GM19452 (cell line): ENCODE measurements around the gene IRF8.
"Not testable (repeated sequence)": the region's sequence is repeated elsewhere in the genome, so short reads cannot be mapped to it uniquely, and the experiment has no call there.

Experiments used
- ATAC-seq: cut with Tn5 transposase; IDR thresholded peaks from one replicate; pipeline ENCODE4 v1.9.1; 2021; ENCODE audit not compliant: unreplicated experiment

Gene IRF8

DNA sequence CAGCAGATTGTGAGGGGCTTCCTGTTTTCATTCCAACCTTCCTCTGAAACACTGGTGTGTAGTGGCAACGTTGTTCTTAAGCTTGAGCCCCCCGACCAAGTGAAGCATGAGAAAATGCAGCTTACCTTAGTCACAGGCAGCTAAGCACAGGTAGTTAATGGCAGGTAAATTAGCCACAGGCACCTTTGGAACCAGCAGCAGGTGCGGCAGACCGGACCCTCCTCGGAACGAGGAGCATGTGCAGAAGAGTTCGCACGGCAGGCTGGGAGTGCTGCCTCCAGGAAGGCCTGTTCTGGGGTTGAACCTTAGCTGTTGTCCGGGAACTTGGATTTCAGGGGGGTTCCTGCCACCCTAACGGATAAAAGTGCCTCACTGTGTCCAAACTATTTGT is 7.2 kb upstream of the IRF8 start:
- ATAC-seq, result no peak

- no peak for ATAC-seq
Measured at GRCh38 chr16:85892760-85893159, 6.2 kb upstream of the IRF8 start.

GRCh38 chr16:85894266-85894665 is 4.7 kb upstream of the IRF8 start:
- ATAC-seq, result no peak

DNA sequence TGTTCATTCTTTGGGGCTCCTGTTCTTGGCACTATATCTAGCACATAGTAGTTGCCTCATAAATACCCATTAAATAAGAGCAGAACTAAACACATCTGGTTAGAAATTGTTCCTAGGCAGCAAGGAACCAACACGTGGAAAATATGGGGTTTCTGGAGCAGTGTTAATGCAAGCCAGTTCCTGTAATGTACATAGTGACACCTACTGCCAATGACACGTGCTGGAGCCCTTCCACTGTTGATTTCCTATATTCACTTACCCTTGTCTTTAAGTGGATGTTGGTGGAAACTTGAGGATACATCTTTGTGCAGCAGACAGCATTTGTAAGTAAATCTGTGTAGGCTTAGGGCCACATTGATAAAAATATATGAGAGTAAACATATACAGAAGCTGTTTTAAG is 1.6 kb upstream of the IRF8 start:
- ATAC-seq, result no peak

- no peak for ATAC-seq
Measured at GRCh38 chr16:85899444-85899843, 482 bp downstream of the IRF8 start.

DNA sequence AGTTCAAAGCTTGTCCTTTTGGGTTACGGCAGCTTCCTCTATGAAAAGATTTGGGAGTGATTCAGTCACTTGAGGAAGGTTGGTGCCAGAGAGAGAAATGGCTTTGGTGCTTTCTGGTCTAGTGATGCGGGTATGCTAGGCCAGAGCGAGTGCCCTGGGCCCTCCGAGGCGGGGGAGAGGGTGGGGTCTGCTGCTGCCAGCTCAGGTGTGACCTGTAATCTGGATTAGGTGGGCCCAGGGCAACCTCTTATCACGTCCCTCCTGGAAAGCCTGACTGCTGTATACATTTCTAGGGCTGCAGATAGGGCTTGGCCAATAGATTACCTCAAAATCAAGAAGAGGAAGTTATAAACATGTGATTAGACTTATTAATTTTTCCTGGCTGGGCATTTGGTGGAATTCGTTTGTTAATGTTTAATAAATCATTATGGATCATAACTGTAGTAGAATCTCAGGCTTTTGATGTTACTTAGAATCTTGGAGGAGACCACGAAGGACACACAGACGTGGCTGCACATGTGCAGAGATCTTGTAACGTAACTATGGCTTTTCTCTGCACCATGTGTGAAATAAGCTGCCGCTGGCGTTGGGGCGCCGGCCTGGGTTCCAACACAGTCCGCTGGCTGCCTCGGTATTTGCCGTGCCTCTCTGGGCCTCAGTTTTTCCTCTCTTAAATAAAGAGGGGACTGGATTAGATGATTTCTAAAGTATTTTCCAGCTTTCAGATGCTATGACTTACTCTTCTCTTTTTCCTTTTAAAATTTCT is 1.2 kb downstream of the IRF8 start:
- ATAC-seq, result no peak

- no peak for ATAC-seq
Measured at GRCh38 chr16:85901110-85901509, 2.1 kb downstream of the IRF8 start.

DNA sequence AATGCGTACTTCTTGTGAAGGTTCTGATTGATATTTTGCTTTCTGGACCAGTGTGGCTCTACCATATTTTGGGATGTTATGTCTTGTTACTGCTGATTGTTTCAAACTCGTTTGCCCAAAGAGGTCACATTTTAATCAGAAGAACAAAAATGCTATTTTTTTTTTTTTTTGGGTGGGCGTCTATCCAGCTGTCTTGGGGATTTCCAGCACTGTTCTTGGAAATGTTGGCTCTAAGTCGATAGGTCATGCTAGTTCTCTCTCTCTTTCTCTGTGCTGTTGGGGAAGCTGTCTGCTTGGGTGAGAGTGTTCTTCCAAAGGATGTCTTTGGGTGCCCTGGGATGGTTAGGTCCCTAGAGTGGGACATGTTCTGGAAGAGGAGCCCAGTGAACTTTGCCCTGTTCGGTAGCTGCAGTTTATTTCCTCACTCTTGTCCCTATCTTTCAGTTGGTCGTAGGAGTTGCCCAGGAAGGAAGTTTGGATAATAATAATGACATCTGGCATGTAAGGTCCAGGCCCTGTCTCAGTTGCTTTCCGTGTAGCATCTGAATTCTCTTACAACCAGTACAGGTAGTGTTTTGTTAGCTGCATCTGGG is 2.9 kb downstream of the IRF8 start:
- no peak for ATAC-seq

- peak; percentile 60 for ATAC-seq
Measured at GRCh38 chr16:85902366-85903155, 3.6 kb downstream of the IRF8 start.

GRCh38 chr16:85903559-85903958 is 4.6 kb downstream of the IRF8 start:
- ATAC-seq, result no peak

GRCh38 chr16:85905110-85906095 is 6.4 kb downstream of the IRF8 start:
- no peak for ATAC-seq

DNA sequence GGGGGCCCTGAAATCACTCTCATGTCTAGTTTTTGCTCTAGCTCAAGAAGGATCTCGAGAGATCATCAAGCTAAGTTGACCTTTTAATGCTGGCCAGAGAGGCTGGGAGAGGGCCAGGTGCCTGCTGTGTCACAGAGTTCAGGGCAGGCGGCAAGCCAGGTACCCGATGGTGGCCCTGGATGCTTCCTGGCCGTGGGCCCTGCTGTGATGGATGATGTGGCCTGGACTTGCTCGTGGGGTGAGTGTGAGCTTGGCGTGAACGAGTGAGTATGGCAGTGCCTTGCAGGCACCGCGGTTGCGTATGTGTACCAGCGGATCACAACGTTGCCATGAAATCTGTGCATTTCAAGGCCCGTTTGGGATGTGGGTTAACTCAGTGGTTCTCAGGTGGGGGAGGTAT is 7.4 kb downstream of the IRF8 start:
- no peak for ATAC-seq

DNA sequence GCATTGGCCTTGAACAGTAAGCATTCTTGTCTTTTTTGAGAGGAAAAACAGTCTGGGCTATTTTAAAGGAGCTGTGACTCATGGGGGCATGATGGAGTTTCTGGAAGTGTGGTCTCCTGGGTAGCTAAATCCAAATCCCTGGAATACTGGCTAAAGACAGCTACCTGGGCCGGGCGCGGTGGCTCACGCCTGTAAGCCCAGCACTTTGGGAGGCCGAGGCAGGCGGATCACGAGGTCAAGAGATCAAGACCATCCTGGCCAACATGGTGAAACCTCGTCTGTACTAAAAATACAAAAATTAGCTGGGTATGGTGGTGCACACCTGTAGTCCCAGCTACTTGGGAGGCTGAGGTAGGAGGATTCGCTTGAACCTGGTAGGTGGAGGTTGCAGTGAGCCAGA is 8.3 kb downstream of the IRF8 start:
- not testable (repeated sequence) for ATAC-seq

- peak; percentile 46 for ATAC-seq
Measured at GRCh38 chr16:85908444-85908843, 9.5 kb downstream of the IRF8 start.

- ATAC-seq, result no peak
Measured at GRCh38 chr16:85908889-85909589, 10.1 kb downstream of the IRF8 start.

DNA sequence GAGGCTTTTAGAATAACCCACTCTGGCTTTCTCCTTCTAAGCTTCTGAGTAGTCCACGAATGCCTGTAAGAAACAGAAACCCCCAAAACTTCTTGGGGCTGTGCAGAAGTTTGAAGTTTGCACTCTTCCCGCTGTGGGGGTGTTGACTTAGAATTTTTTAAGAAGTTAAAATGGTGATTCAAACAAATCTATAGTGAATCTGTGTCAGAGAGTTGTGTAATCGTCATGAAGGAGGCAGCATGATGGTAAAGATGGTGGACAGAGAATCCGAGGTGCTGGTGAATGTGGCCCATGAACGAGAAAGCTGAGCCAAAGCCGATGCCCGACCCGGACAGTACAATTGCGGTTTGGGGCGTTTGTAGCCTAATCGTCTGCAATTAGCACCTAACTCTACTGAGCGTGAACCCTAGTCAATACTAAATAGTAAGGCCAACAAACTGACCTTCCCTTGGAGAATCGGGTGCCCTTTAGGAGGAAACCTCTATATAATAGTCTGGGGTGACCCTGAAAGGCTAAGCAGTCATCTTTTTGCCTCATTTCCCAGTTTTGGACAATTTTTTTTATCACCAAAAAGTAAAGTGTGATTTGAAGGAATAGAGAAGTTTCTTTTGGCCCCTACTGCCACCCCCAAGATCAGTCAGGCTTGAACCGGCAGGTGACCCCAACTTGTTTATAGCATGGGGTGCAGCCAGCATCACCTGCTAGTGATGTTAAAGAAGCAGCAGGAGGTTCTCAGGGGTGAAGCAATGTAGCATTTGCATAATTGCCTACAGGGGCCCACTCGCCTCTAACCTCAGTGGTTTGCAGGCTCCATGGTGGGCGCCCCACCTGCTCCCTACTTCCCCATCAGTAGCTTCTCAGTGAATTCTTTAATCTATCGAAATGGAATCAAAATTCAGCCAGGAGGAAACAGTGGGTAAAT is 11.2 kb downstream of the IRF8 start:
- no peak for ATAC-seq

DNA sequence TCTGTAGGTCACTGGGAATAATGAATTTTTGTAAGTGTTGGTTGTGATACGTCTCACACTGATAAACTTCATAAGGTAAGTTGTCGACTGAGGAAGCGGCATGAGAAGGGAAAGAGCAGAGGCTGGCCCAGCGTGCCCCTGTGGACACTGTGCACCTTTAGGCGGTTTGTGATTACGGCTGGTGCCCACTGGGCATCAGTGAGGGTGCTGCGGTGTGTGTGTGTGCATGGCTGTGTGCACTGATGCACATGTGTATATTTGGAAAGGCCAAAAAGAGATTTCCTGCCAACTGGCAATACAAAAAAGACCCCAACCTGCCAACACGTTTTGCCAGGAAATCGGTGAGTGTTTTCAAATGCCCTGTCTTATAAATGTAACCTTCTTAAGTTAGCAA is 11.9 kb downstream of the IRF8 start:
- ATAC-seq, result no peak

DNA sequence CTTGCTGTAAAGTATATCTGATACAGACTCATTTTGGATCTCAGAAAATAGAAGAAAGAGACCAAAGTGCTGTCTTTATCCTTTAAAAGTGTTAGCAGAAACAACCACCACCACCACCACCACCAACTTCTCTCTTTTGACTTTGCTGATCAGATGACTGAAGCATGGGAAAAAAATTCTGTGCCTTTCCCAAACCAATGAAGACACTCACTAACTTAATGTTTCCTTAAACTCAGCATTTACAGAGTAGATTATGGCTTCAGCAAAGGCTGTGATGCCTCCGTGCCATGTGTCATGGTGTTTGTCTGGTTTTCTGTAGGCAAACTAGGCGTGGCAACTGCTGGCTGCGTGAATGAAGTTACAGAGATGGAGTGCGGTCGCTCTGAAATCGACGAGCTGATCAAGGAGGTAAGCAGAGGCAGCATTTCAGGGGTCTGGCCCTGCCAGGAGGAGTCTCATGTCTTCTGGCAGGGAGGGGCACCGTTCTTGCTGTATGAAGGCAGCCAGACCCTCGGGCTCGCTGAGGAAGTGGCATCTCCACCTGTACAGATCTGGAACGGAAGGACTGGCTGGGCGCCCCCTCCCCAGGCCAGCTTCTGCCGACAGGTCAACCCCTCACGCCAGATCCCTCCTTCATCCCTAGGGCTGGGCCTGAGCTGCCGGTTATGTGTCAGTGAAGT is 12.4 kb downstream of the IRF8 start:
- no peak for ATAC-seq
